Fibroblast of lung (primary cell): ENCODE data around the gene BIN1. TPM values are rescaled to one million over a fixed set of nuclear protein-coding genes. Genes with fewer than 3 reads are reported as not detected.

ENCODE experiments used
- DNase-seq, 2 donors: peaks; one replicate each; pipeline versions ENCODE4 v3.0.0 to v3.0.0-alpha.2; 2010; ENCODE audit warnings: low read depth in 2 of 2
- H2AFZ ChIP-seq: 2 replicates; pipeline ENCODE4 v1.5.1; 2012; ENCODE audit warnings: low read length, control low read depth, inconsistent platforms
- H3K27ac ChIP-seq: 2 replicates; pipeline ENCODE4 v1.5.1; 2011; ENCODE audit warnings: low read length, control low read depth; ENCODE audit not compliant: insufficient read depth
- H3K27me3 ChIP-seq: 2 replicates; pipeline ENCODE4 v1.5.1; 2011; ENCODE audit warnings: mild to moderate bottlenecking, low read length; ENCODE audit not compliant: control insufficient read depth, insufficient read depth
- H3K36me3 ChIP-seq: 2 replicates; pipeline ENCODE4 v1.5.1; 2011; ENCODE audit warnings: low read length; ENCODE audit not compliant: control insufficient read depth, insufficient read depth
- H3K4me1 ChIP-seq: 2 replicates; pipeline ENCODE4 v1.5.1; 2011; ENCODE audit warnings: low read length; ENCODE audit not compliant: control insufficient read depth, insufficient read depth; ENCODE audit errors: extremely low read depth
- H3K4me2 ChIP-seq: 2 replicates; pipeline ENCODE4 v1.5.1; 2011; ENCODE audit warnings: low read length, control low read depth; ENCODE audit not compliant: insufficient read depth; ENCODE audit errors: extremely low read depth
- H3K4me3 ChIP-seq, 4 experiments: fragments of 200-600 bp in 1 of 4; sonication (generic) in 1 of 4; replicated peaks in 1 of 4; 2 replicates each; pipeline ENCODE4 v1.5.1; 2011 to 2016; ENCODE audit warnings: low read length in 4 of 4, low read depth in 3 of 4, mild to moderate bottlenecking in 3 of 4, control low read depth in 2 of 4, inconsistent platforms in 1 of 4, mixed read lengths in 1 of 4; ENCODE audit not compliant: insufficient read depth in 1 of 4; ENCODE audit errors: control extremely low read depth in 1 of 4
- H3K79me2 ChIP-seq: 2 replicates; pipeline ENCODE4 v1.5.1; 2012; ENCODE audit warnings: mild to moderate bottlenecking, low read length, inconsistent platforms; ENCODE audit not compliant: control insufficient read depth, insufficient read depth
- H3K9ac ChIP-seq: 2 replicates; pipeline ENCODE4 v1.5.1; 2011; ENCODE audit warnings: mild to moderate bottlenecking, low read length, control low read depth; ENCODE audit not compliant: insufficient read depth
- H3K9me3 ChIP-seq: 2 replicates; pipeline ENCODE4 v1.5.1; 2012; ENCODE audit warnings: low read depth, low read length; ENCODE audit not compliant: control insufficient read depth, insufficient read depth
- H4K20me1 ChIP-seq: 2 replicates; pipeline ENCODE4 v1.5.1; 2011; ENCODE audit warnings: low read length; ENCODE audit not compliant: control insufficient read depth, insufficient read depth; ENCODE audit errors: extremely low read depth
- CTCF ChIP-seq, 2 donors: IDR thresholded peaks in 1 of 2; conservative IDR thresholded peaks in 1 of 2; 1 replicate in 1 of 2; 2 replicates in 1 of 2; pipeline ENCODE4 v1.5.1; 2011 to 2012; ENCODE audit warnings: low read length in 2 of 2, control low read depth in 1 of 2, inconsistent platforms in 1 of 2, low read depth in 1 of 2, mild to moderate bottlenecking in 1 of 2
- EZH2 ChIP-seq: IDR thresholded peaks from 2 replicates; pipeline ENCODE4 v1.5.1; 2012; ENCODE audit warnings: low read length, control low read depth, mild to moderate bottlenecking; ENCODE audit errors: missing control alignments
- polyA plus RNA-seq, 2 donors: library from polyadenylated mRNA; depleted of rRNA in 1 of 2; stranded (reverse) in 1 of 2; unstranded in 1 of 2; fragments of >200 nt; gene quantifications; 2 replicates each; pipeline ENCODE4 v1.2.1, GENCODE V29; 2011 to 2012; ENCODE audit warnings: missing spikeins in 1 of 2
- total RNA-seq: library from RNA; depleted of rRNA; stranded (reverse); fragments of >200 nt; gene quantifications from 2 replicates; pipeline ENCODE4 v1.2.1, GENCODE V29; 2014

The BIN1 gene
- total and polyA plus RNA-seq, 2 donors (not counting 1 experiment from before 2014, with no cell fraction given) = 17.3 to 68.7 TPM

- no peak for DNase-seq
- no peaks in the 10 kb centered on the region for H3K9me3 ChIP-seq
- H3K4me1 ChIP-seq = peaks cover 14% of the 10 kb centered on the region
- no peaks in the 10 kb centered on the region for H3K79me2 ChIP-seq
- no peaks in the 10 kb centered on the region for H4K20me1 ChIP-seq
- no peak overlapping the region for H3K27ac ChIP-seq
- TF ChIP-seq EZH2 (no peak), CTCF (conservative IDR thresholded peaks at IDR 0.05 in 1 of 2, IDR thresholded peaks at IDR 0.05 in 1 of 2; ENCODE audit: low read depth in 1 of 2, low read length in 2 of 2) (no peak)
- H3K4me3 ChIP-seq = no peak overlapping the region
- peaks cover 6% of the 10 kb centered on the region for H3K36me3 ChIP-seq
- no peak overlapping the region for H3K4me2 ChIP-seq
- H2AFZ ChIP-seq = no peak overlapping the region
- no peak overlapping the region for H3K9ac ChIP-seq
- no peaks in the 10 kb centered on the region for H3K27me3 ChIP-seq
Measured at GRCh38 chr2:127061375-127062273, 45.3 kb downstream of the BIN1 start.

GRCh38 chr2:127060264-127060945 lies 46.5 kb downstream of the BIN1 start:
- no peaks in the 10 kb centered on the region for H3K27me3 ChIP-seq
- TF ChIP-seq EZH2 = no peak
- no peak for TF ChIP-seq CTCF (conservative IDR thresholded peaks at IDR 0.05 in 1 of 2, IDR thresholded peaks at IDR 0.05 in 1 of 2; ENCODE audit: low read depth in 1 of 2, low read length in 2 of 2)
- H3K4me1 ChIP-seq = peaks cover 11% of the 10 kb centered on the region
- H3K36me3 ChIP-seq = peaks cover 10% of the 10 kb centered on the region
- H4K20me1 ChIP-seq = no peaks in the 10 kb centered on the region
- no peaks in the 10 kb centered on the region for H3K9me3 ChIP-seq
- no peak overlapping the region for H3K4me3 ChIP-seq
- H3K27ac ChIP-seq = no peak overlapping the region
- no peak overlapping the region for H3K9ac ChIP-seq
- H2AFZ ChIP-seq = no peak overlapping the region
- H3K4me2 ChIP-seq = no peak overlapping the region
- H3K79me2 ChIP-seq = no peaks in the 10 kb centered on the region
- no peak for DNase-seq

GRCh38 chr2:127059559-127059958 lies 47.4 kb downstream of the BIN1 start:
- Histone ChIP-seq H3K4me1 (peaks cover 5% of the 10 kb centered on the region), H3K27me3 (no peaks in the 10 kb centered on the region), H3K27ac (no peak overlapping the region), H3K4me2 (no peak overlapping the region), H3K36me3 (peaks cover 10% of the 10 kb centered on the region), H4K20me1 (no peaks in the 10 kb centered on the region), H3K4me3 (no peak overlapping the region), H3K9me3 (no peaks in the 10 kb centered on the region), H2AFZ (no peak overlapping the region), H3K9ac (no peak overlapping the region), H3K79me2 (no peaks in the 10 kb centered on the region)
- no peak for DNase-seq
- no peak for TF ChIP-seq CTCF (conservative IDR thresholded peaks at IDR 0.05 in 1 of 2, IDR thresholded peaks at IDR 0.05 in 1 of 2; ENCODE audit: low read depth in 1 of 2, low read length in 2 of 2)
- no peak for TF ChIP-seq EZH2
